ENCODE data around the gene FOXC2. TPM values are rescaled to one million over a fixed set of nuclear protein-coding genes. Genes with fewer than 3 reads are reported as not detected.

FOXC2 gene
- total and polyA plus RNA-seq, 10 of the 15 experiments (the other 5 are each of a cell fraction or from before 2014, with no cell fraction given), result not detected

DNA sequence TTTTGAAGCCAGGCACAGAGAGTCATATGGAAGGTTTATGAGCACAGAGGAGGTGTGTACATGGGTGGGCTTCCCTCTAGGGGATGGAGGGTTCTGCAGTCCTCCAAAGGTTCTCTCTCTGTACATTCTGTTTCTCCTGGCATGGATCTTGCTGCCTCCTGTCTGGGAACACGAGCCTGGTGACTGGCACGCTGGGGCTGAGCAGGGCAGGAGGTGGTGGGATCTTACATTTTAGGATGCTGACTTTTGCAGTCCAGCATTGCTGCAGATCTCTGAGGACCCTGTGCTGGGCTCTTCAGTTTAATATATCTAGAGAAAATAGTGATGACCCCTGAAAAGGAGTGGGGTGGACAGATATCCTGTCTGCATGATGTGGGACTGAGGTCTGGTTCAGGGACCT is 34.7 kb downstream of the FOXC2 start:
- Histone ChIP-seq H3K36me3 (ENCODE audit: control insufficient read depth in 2 of 2, insufficient read depth in 2 of 2, low read length in 1 of 2) (no peaks in the 10 kb centered on the region), H3K4me1 (ENCODE audit: control insufficient read depth, insufficient read depth, low read length) (no peaks in the 10 kb centered on the region)
- no peak for TF ChIP-seq SUPT20H (IDR thresholded peaks at IDR 0.05; ENCODE audit: borderline replicate concordance, control insufficient read depth, low read depth, low read length)
- TF ChIP-seq, protein P1, sequence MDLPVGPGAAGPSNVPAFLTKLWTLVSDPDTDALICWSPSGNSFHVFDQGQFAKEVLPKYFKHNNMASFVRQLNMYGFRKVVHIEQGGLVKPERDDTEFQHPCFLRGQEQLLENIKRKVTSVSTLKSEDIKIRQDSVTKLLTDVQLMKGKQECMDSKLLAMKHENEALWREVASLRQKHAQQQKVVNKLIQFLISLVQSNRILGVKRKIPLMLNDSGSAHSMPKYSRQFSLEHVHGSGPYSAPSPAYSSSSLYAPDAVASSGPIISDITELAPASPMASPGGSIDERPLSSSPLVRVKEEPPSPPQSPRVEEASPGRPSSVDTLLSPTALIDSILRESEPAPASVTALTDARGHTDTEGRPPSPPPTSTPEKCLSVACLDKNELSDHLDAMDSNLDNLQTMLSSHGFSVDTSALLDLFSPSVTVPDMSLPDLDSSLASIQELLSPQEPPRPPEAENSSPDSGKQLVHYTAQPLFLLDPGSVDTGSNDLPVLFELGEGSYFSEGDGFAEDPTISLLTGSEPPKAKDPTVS (IDR thresholded peaks at IDR 0.05; ENCODE audit: low read depth, low read length), result no peak
- no peak for TF ChIP-seq SUZ12 (IDR thresholded peaks at IDR 0.05; ENCODE audit: unreplicated experiment)
- TF ChIP-seq, protein P2, sequence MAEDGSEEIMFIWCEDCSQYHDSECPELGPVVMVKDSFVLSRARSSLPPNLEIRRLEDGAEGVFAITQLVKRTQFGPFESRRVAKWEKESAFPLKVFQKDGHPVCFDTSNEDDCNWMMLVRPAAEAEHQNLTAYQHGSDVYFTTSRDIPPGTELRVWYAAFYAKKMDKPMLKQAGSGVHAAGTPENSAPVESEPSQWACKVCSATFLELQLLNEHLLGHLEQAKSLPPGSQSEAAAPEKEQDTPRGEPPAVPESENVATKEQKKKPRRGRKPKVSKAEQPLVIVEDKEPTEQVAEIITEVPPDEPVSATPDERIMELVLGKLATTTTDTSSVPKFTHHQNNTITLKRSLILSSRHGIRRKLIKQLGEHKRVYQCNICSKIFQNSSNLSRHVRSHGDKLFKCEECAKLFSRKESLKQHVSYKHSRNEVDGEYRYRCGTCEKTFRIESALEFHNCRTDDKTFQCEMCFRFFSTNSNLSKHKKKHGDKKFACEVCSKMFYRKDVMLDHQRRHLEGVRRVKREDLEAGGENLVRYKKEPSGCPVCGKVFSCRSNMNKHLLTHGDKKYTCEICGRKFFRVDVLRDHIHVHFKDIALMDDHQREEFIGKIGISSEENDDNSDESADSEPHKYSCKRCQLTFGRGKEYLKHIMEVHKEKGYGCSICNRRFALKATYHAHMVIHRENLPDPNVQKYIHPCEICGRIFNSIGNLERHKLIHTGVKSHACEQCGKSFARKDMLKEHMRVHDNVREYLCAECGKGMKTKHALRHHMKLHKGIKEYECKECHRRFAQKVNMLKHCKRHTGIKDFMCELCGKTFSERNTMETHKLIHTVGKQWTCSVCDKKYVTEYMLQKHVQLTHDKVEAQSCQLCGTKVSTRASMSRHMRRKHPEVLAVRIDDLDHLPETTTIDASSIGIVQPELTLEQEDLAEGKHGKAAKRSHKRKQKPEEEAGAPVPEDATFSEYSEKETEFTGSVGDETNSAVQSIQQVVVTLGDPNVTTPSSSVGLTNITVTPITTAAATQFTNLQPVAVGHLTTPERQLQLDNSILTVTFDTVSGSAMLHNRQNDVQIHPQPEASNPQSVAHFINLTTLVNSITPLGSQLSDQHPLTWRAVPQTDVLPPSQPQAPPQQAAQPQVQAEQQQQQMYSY (CRISPR knock-in tag; IDR thresholded peaks at IDR 0.05), result no peak
- no peak for TF ChIP-seq RELA (IDR thresholded peaks at IDR 0.05; ENCODE audit: borderline replicate concordance, partially characterized antibody)
- TF ChIP-seq BCL11A (IDR thresholded peaks at IDR 0.05; ENCODE audit: low read depth, low read length), result no peak
- no peak for TF ChIP-seq EGR1 (IDR thresholded peaks at IDR 0.05; ENCODE audit: borderline replicate concordance in 1 of 2, low read depth in 2 of 2, low read length in 2 of 2)
- no peak for TF ChIP-seq MTA2 (IDR thresholded peaks at IDR 0.05; ENCODE audit: low read depth)
- TF ChIP-seq, protein P3, sequence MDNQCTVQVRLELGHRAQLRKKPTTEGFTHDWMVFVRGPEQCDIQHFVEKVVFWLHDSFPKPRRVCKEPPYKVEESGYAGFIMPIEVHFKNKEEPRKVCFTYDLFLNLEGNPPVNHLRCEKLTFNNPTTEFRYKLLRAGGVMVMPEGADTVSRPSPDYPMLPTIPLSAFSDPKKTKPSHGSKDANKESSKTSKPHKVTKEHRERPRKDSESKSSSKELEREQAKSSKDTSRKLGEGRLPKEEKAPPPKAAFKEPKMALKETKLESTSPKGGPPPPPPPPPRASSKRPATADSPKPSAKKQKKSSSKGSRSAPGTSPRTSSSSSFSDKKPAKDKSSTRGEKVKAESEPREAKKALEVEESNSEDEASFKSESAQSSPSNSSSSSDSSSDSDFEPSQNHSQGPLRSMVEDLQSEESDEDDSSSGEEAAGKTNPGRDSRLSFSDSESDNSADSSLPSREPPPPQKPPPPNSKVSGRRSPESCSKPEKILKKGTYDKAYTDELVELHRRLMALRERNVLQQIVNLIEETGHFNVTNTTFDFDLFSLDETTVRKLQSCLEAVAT (IDR thresholded peaks at IDR 0.05), result no peak
- TF ChIP-seq FOXK2 (IDR thresholded peaks at IDR 0.05), result no peak
- TF ChIP-seq NFYA (IDR thresholded peaks at IDR 0.05; ENCODE audit: borderline replicate concordance, low read depth, low read length), result no peak
- TF ChIP-seq RB1 (IDR thresholded peaks at IDR 0.05; ENCODE audit: borderline replicate concordance), result no peak
- TF ChIP-seq, protein P4, sequence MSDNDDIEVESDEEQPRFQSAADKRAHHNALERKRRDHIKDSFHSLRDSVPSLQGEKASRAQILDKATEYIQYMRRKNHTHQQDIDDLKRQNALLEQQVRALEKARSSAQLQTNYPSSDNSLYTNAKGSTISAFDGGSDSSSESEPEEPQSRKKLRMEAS (IDR thresholded peaks at IDR 0.05; ENCODE audit: low read depth, low read length), result no peak
- no peak for TF ChIP-seq ZNF622 (IDR thresholded peaks at IDR 0.05)
- TF ChIP-seq, protein P5, sequence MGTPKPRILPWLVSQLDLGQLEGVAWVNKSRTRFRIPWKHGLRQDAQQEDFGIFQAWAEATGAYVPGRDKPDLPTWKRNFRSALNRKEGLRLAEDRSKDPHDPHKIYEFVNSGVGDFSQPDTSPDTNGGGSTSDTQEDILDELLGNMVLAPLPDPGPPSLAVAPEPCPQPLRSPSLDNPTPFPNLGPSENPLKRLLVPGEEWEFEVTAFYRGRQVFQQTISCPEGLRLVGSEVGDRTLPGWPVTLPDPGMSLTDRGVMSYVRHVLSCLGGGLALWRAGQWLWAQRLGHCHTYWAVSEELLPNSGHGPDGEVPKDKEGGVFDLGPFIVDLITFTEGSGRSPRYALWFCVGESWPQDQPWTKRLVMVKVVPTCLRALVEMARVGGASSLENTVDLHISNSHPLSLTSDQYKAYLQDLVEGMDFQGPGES (IDR thresholded peaks at IDR 0.05), result no peak

More for the DNA sequence above, 34.7 kb downstream of the FOXC2 start:
- intact Hi-C loops (cut with micrococcal nuclease; ENCODE audit: unreplicated experiment), result no loop called here
- in situ Hi-C loops (cut with MboI), result no loop called here
- no peak overlapping the region for H3K4me2 ChIP-seq (ENCODE audit: control insufficient read depth, insufficient read depth)
- DNase-seq (ENCODE audit: low read depth, low spot score) (no peak), ATAC-seq (no peak), FAIRE-seq (no peak)
- ChIA-PET RAD21 (ENCODE audit: unreplicated experiment) (no interaction called here), CTCF (no interaction called here), SMC1A (ENCODE audit: uncharacterized antibody, unreplicated experiment) (no interaction called here), POLR2A (no interaction called here)
- H3K27ac ChIP-seq (ENCODE audit: control insufficient read depth, insufficient read depth), result no peak overlapping the region
- no peak overlapping the region for H3K4me3 ChIP-seq
- H3K9ac ChIP-seq (ENCODE audit: control insufficient read depth, insufficient read depth, low read length), result no peak overlapping the region
- H3K9me3 ChIP-seq (replicated peaks; ENCODE audit: control insufficient read depth, insufficient read depth, low read length), result no peaks in the 10 kb centered on the region; the same call in 2 of the 3 replicates
- no peak overlapping the region for H2AFZ ChIP-seq (ENCODE audit: control insufficient read depth, low read depth, low read length)
- 8% methylated on average over 2 of the region's 2 CpGs for WGBS (ENCODE audit: insufficient coverage, insufficient replicate concordance, low lambda C conversion rate, missing lambda C conversion rate)
- no peaks in the 10 kb centered on the region for H3K27me3 ChIP-seq (replicated peaks in 1 of 2; ENCODE audit: control insufficient read depth in 2 of 2, insufficient read depth in 2 of 2, low read length in 1 of 2)
- no peaks in the 10 kb centered on the region for H3K79me2 ChIP-seq (ENCODE audit: control insufficient read depth, insufficient read depth, low read length)
- no TSS peak for BruUV-seq (replicated peaks)
- H4K20me1 ChIP-seq (ENCODE audit: control insufficient read depth, insufficient read depth), result no peaks in the 10 kb centered on the region
